T47D (cell line): ENCODE measurements around the gene BOC.

Source experiments
- DNase-seq, 2 experiments: peaks; one replicate each; pipeline versions ENCODE4 v3.0.0 to v3.0.0-alpha.2; 2011 to 2012; ENCODE audit warnings: low read depth in 1 of 2, low spot score in 1 of 2
- JUND ChIP-seq: IDR thresholded peaks from 2 replicates; pipeline ENCODE4 v1.6.1; 2012; ENCODE audit warnings: low read depth
- in situ Hi-C: cut with HindIII; loops from 2 replicates; pipeline ENCODE4 v1.10.0; 2016; ENCODE audit warnings: low sequenced_read_pairs, low pct_unique_long_range_greater_than_20kb

Gene BOC

DNA sequence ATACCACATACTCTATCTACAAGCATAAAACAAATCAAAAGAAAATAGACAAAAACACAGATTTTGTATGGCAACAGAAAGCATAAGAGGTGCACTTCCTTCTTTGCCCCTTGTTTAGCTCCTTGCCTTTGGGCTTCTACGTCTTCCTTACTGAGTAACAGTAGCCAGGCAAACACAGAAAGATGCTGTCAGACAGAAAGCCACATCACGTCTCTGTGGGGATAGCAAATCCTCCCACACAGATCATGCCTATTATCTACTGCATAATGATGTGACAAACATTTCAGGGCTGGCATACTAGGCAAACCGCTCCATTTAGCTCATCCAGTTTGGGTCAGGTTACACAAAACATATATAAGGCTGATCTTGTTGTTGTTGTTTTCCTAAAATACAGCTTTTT lies 92.7 kb downstream of the BOC start:
- DNase-seq = no peak
- no peak for TF ChIP-seq JUND

DNA sequence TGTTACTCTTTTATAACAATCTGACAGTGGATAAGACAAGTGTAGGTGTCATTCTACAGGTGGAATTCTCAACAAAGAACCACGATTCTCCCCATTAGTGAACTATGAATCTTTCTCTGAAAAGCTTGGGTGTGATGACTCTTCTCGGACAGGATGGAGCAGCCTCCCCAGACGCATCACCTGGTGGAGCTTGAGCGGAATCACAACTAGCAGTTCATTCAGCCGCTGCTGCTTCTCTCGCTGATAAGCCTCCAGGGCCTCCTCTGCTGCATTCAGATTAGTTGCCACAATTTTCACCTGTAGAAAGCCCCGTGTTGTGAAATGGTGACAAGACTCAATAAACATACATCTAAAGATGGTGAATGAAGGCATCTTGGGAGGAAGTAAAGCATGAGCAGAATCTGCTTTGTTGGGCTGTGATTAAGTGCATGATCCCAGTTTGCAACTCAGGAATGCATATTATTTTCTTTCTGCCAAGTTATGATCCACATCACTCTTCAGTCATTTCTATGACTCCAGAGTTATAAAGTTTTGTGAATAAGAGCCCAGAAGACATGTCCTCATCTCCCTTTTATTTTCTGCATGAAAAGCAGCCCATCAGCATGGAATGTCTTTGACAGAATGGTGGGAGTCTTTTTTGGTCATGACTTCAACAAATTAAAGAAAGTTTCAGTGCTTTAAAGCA lies 93.6 kb downstream of the BOC start:
- no peak for TF ChIP-seq JUND
- no peak for DNase-seq
- in situ Hi-C loops = no loop called here

More for the DNA sequence above, 92.7 kb downstream of the BOC start:
- in situ Hi-C loops = no loop called here

DNA sequence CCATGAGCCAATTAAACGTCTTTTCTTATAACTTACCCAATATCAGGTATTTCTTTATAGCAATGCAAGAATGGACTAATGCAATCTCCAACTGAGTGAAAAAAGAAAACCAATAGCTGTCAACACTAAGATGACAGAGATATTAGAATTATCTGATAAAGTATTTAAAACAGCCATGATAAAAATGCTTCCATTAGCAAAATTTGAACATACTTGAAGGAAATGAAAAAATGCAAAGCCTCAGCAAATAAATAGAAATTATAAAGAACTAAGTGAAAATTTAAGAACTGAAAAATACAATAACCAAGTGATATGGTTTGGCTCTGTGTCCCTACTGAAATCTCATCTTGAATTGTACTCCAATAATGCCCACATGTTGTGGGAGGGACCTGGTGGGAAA lies 99.6 kb downstream of the BOC start:
- DNase-seq = no peak
- in situ Hi-C loops = no loop called here
- TF ChIP-seq JUND = no peak

DNA sequence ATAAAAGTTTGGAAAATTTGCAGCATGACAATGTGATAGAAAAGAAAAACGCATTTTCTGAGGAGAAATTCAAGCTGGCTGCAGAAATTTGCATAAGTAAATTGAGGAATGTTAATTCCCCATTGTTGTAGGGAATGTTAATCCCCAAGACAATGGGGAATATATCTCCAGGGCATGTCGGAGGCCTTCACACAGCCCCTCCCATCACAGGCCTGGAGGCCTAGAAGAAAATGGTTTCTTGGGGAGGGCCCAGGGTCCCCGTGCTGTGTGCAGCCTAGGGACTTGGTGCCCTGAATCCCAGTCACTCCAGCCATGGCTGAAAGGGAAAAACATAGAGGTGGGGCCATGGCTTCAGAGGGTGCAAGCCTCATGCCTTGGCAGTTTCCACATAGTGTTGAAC lies 101.1 kb downstream of the BOC start:
- no peak for DNase-seq
- no peak for TF ChIP-seq JUND
- in situ Hi-C loops = no loop called here

DNA sequence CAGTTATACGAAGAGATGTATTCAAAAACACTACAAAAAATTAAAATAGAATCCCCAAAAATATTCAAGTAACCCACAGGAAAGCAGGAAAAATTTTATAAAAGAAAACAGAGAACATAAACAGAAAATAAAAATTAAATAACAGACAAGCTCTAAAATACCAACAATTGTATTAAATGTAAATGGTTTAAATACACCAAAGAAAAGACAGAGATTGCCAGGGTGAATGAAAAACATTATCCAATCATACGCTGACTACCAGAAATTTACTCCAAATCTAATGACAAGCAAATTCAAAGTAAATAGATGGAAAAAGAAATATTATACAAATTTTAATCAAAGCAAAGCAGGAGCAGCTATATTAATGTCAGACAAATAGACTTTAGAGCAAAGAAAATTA lies 103.6 kb downstream of the BOC start:
- in situ Hi-C loops = no loop called here

DNA sequence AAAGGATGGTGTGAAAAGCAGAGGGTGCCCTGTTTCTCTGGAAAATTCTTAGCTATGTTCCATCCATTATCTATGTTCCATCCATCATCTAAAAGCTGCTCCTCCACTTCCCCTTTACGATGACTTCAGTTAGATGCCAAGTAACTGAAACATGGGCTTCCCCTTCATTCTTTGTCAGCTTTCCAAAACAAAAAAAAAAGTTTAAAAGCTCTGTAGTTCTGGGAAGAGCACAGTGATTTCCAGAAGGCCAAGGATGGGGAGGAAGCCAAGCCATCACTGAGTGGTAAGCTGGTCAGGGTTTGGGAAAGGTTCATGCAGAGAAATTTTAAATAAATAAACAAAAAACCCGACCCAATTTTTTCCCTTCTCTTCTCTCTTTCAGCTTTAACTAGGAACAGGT lies 118.4 kb downstream of the BOC start:
- TF ChIP-seq JUND = no peak
- in situ Hi-C loops = no loop called here

More for the DNA sequence above, 103.6 kb downstream of the BOC start:
- no peak for TF ChIP-seq JUND
- DNase-seq = no peak

DNA sequence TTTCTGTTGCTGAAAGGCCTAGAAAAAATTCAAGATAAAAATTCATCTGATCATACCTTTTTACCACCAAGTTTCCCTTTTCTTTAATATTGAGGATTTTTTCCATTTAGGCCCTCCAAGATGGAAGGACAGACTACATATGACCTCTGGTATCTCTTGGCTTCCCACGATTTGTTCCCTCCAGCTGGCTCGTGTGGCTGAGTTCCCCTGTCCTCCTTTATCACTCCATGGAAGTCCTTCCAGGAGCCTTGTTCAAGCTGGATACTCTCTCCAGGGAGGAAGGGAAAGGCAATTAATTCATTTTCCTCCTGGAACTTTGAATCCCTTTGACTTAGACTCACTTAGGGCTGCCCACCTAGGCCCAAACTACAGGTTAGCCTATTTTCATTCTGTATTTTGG lies 119.4 kb downstream of the BOC start:
- no peak for TF ChIP-seq JUND
- DNase-seq = no peak
- in situ Hi-C loops = no loop called here

More for the DNA sequence above, 118.4 kb downstream of the BOC start:
- DNase-seq = no peak

DNA sequence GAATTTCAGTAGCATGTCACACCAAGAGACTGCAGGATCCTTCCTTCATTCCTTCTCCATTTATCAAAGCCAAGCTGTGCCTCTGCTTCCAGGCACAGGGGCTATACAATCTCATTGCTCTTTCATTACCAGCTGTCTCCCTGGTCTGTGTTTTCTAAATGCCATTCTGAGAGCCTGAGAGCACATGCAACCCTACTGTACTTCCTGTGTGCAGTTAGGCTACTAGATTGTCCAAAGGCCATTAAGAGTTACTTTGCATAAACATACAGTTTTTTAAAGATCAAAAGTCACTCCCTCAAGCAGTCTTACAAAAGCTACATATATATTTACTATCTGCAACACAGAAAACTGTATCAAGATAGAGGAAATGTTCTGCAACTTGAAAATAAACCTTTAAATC lies 119.8 kb downstream of the BOC start:
- in situ Hi-C loops = no loop called here
- no peak for TF ChIP-seq JUND
- no peak for DNase-seq
